GM23338 (cell line): Measurements from ENCODE around the gene GNL2. TPM values are rescaled to one million over a fixed set of nuclear protein-coding genes. Genes with fewer than 3 reads are reported as not detected.

ENCODE experiments used
- ATAC-seq: fragments of 200-7000 bp; cut with Tn5 transposase; 3 replicates; pipeline ENCODE4 v1.9.1; 2020
- DNase-seq: peaks from one replicate; pipeline ENCODE4 v3.0.0-alpha.2; 2015; ENCODE audit warnings: low spot score
- H2AFZ ChIP-seq: fragments of 200-600 bp; sonication (generic); 2 replicates; pipeline ENCODE4 v1.8.0; 2016; ENCODE audit warnings: antibody characterized with exemption, mild to moderate bottlenecking, moderate library complexity
- H3F3A ChIP-seq: fragments of 200-600 bp; sonication (generic); replicated peaks from 2 replicates; pipeline ENCODE4 v1.8.0; 2017; ENCODE audit warnings: antibody characterized with exemption, mixed run types, low read depth
- H3K27ac ChIP-seq: fragments of 200-600 bp; sonication (generic); 2 replicates; pipeline ENCODE4 v1.6.1; 2016; ENCODE audit warnings: low read depth
- H3K27me3 ChIP-seq: fragments of 200-600 bp; sonication (generic); 2 replicates; pipeline ENCODE4 v1.8.0; 2016; ENCODE audit warnings: mild to moderate bottlenecking, mixed run types, moderate library complexity; ENCODE audit not compliant: insufficient read depth
- H3K36me3 ChIP-seq: fragments of 200-600 bp; sonication (generic); 2 replicates; pipeline ENCODE4 v1.8.0; 2016; ENCODE audit warnings: mild to moderate bottlenecking; ENCODE audit not compliant: insufficient read depth
- H3K4me1 ChIP-seq: fragments of 200-600 bp; sonication (generic); 2 replicates; pipeline ENCODE4 v1.8.0; 2016; ENCODE audit warnings: mild to moderate bottlenecking, moderate library complexity; ENCODE audit not compliant: insufficient read depth
- H3K4me2 ChIP-seq: fragments of 200-600 bp; sonication (generic); 2 replicates; pipeline ENCODE4 v1.7.1; 2017; ENCODE audit warnings: mixed run types
- H3K4me3 ChIP-seq: fragments of 200-600 bp; sonication (generic); 2 replicates; pipeline ENCODE4 v1.6.1; 2016; ENCODE audit warnings: mixed run types
- H3K79me2 ChIP-seq: fragments of 200-600 bp; sonication (generic); replicated peaks from 2 replicates; pipeline ENCODE4 v1.8.0; 2017; ENCODE audit warnings: mild to moderate bottlenecking; ENCODE audit not compliant: insufficient read depth
- H3K9me2 ChIP-seq: fragments of 200-600 bp; sonication (generic); 2 replicates; pipeline ENCODE4 v1.8.0; 2017; ENCODE audit not compliant: insufficient read depth
- H4K20me1 ChIP-seq: fragments of 200-600 bp; sonication (generic); replicated peaks from 2 replicates; pipeline ENCODE4 v1.8.0; 2017; ENCODE audit warnings: mild to moderate bottlenecking; ENCODE audit not compliant: insufficient read depth
- H3K27ac Mint-ChIP-seq: 2 replicates; pipeline ENCODE4 v1.8.0; 2020; ENCODE audit warnings: inconsistent platforms, mild to moderate bottlenecking, moderate library complexity, mixed read lengths
- H3K27me3 Mint-ChIP-seq: 3 replicates; pipeline ENCODE4 v1.8.0; 2022; ENCODE audit warnings: low read depth, mild to moderate bottlenecking, moderate library complexity, mixed read lengths, inconsistent platforms; ENCODE audit not compliant: insufficient read depth, poor library complexity
- H3K36me3 Mint-ChIP-seq: 3 replicates; pipeline ENCODE4 v1.8.0; 2021; ENCODE audit warnings: low read depth, mild to moderate bottlenecking, inconsistent platforms, moderate library complexity, mixed read lengths
- H3K4me1 Mint-ChIP-seq: 3 replicates; pipeline ENCODE4 v1.8.0; 2020; ENCODE audit warnings: mild to moderate bottlenecking, inconsistent platforms, mixed read lengths
- H3K4me3 Mint-ChIP-seq: 3 replicates; pipeline ENCODE4 v1.8.0; 2021; ENCODE audit warnings: moderate library complexity, mild to moderate bottlenecking, inconsistent platforms, mixed read lengths
- H3K9me3 Mint-ChIP-seq: 3 replicates; pipeline ENCODE4 v1.8.0; 2020; ENCODE audit warnings: moderate library complexity, mild to moderate bottlenecking, inconsistent platforms, mixed read lengths
- CREB1 ChIP-seq: fragments of 250-450 bp; sonication (Bioruptor Pico); IDR thresholded peaks from 2 replicates; pipeline ENCODE4 v1.5.0; 2020; ENCODE audit warnings: low read depth, mild to moderate bottlenecking, moderate library complexity
- CTCF ChIP-seq, 2 experiments: fragments of 200-600 bp in 1 of 2; sonication (generic) in 1 of 2; conservative IDR thresholded peaks; 2 replicates each; pipeline versions ENCODE4 v1.5.1 to v1.6.1; 2016 to 2017; ENCODE audit warnings: antibody characterized with exemption in 2 of 2, low read depth in 2 of 2, mild to moderate bottlenecking in 2 of 2, moderate library complexity in 1 of 2
- ETS1 ChIP-seq: IDR thresholded peaks from 2 replicates; pipeline ENCODE4 v1.6.1; 2016; ENCODE audit warnings: antibody characterized with exemption
- EZH2 ChIP-seq: fragments of 200-600 bp; sonication (generic); IDR thresholded peaks from one replicate; pipeline ENCODE4 v1.8.0; 2017; ENCODE audit warnings: antibody characterized with exemption, mild to moderate bottlenecking, low read depth; ENCODE audit not compliant: unreplicated experiment
- EZH2phosphoT487 ChIP-seq: fragments of 200-600 bp; sonication (generic); IDR thresholded peaks from one replicate; pipeline ENCODE4 v1.8.1; 2018; ENCODE audit warnings: antibody characterized with exemption; ENCODE audit not compliant: unreplicated experiment
- JUNB ChIP-seq: IDR thresholded peaks from one replicate; pipeline ENCODE4 v1.6.1; 2016; ENCODE audit warnings: antibody characterized with exemption; ENCODE audit not compliant: unreplicated experiment
- NANOG ChIP-seq: IDR thresholded peaks from 2 replicates; pipeline ENCODE4 v1.6.1; 2016; ENCODE audit warnings: antibody characterized with exemption, borderline replicate concordance
- POLR2AphosphoS5 ChIP-seq: IDR thresholded peaks from 2 replicates; pipeline ENCODE4 v1.6.1; 2016; ENCODE audit warnings: antibody characterized with exemption, low read depth
- REST ChIP-seq: IDR thresholded peaks from one replicate; pipeline ENCODE4 v1.6.1; 2018; ENCODE audit warnings: antibody characterized with exemption; ENCODE audit not compliant: unreplicated experiment
- STAT1 ChIP-seq: IDR thresholded peaks from one replicate; pipeline ENCODE4 v1.6.1; 2016; ENCODE audit warnings: antibody characterized with exemption; ENCODE audit not compliant: unreplicated experiment
- ZNF114 ChIP-seq: fragments of 250-450 bp; sonication (Bioruptor Pico); IDR thresholded peaks from 2 replicates; pipeline ENCODE4 v1.5.0; 2020; ENCODE audit warnings: mild to moderate bottlenecking, moderate library complexity
- ZNF331 ChIP-seq: fragments of 250-450 bp; sonication (Bioruptor Pico); IDR thresholded peaks from 2 replicates; pipeline ENCODE4 v1.5.0; 2020; ENCODE audit warnings: low read depth, mild to moderate bottlenecking, moderate library complexity
- ZNF462 ChIP-seq: fragments of 250-450 bp; sonication (Bioruptor Pico); IDR thresholded peaks from 2 replicates; pipeline ENCODE4 v1.5.0; 2020; ENCODE audit warnings: mild to moderate bottlenecking, moderate library complexity
- polyA plus RNA-seq: library from polyadenylated mRNA; unstranded; fragments of >200 nt; fragmentation: Nextera tagmentation; extraction: Ambion mirVana; gene quantifications from 2 replicates; pipeline ENCODE4 v1.2.1, GENCODE V29; 2016
- total RNA-seq: library from RNA; depleted of rRNA; stranded (reverse); fragments of >200 nt; shearing (Covaris generic); gene quantifications from 2 replicates; pipeline ENCODE4 v1.2.3, GENCODE V29; 2014

Gene GNL2
- total and polyA plus RNA-seq, 2 experiments from 2014 or later: 78.4 to 121 TPM

GRCh38 chr1:37631036-37631435, 35.3 kb upstream of the GNL2 start:
- Mint-ChIP-seq H3K9me3 (no peaks in the 10 kb centered on the region), H3K4me3 (no peak overlapping the region), H3K27ac (no peak overlapping the region), H3K27me3 (peaks cover 78% of the 10 kb centered on the region), H3K36me3 (no peaks in the 10 kb centered on the region), H3K4me1 (peaks cover 14% of the 10 kb centered on the region; the same call in 2 of the 3 replicates)
- Histone ChIP-seq H3F3A (no peaks in the 10 kb centered on the region), H4K20me1 (no peaks in the 10 kb centered on the region; the same call in none of the 2 replicates), H3K36me3 (no peaks in the 10 kb centered on the region), H3K4me1 (peaks cover 11% of the 10 kb centered on the region; the same call in 1 of the 2 replicates), H3K9me2 (no peaks in the 10 kb centered on the region), H3K4me3 (no peak overlapping the region), H3K79me2 (no peaks in the 10 kb centered on the region), H3K4me2 (no peak overlapping the region), H2AFZ (no peak overlapping the region), H3K27ac (no peak overlapping the region), H3K27me3 (peaks cover 99% of the 10 kb centered on the region)
- ATAC-seq (no peak), DNase-seq (no peak)
- no peak for TF ChIP-seq REST
- no peak for TF ChIP-seq STAT1
- TF ChIP-seq ETS1: no peak
- no peak for TF ChIP-seq CREB1 (CRISPR knock-in tag)
- TF ChIP-seq EZH2: no peak
- TF ChIP-seq JUNB: no peak
- TF ChIP-seq ZNF331: no peak
- no peak for TF ChIP-seq POLR2AphosphoS5
- no peak for TF ChIP-seq EZH2phosphoT487
- TF ChIP-seq NANOG: no peak
- no peak for TF ChIP-seq ZNF462 (CRISPR knock-in tag)
- TF ChIP-seq CTCF (conservative IDR thresholded peaks at IDR 0.05; ENCODE audit: low read depth in 2 of 2): no peak
- TF ChIP-seq ZNF114: no peak
